Psoas muscle (tissue), 8 donors: ENCODE measurements around the gene CPE. TPM values are rescaled to one million over a fixed set of nuclear protein-coding genes. Genes with fewer than 3 reads are reported as not detected.

Experiments used
- ATAC-seq, 4 donors: fragments of 200-7000 bp; cut with Tn5 transposase; one replicate each; pipeline ENCODE4 v1.9.1; 2020; ENCODE audit warnings: moderate library complexity in 3 of 4, mild to moderate bottlenecking in 2 of 4
- DNase-seq, 2 donors: peaks; one replicate each; pipeline ENCODE4 v3.0.0-alpha.2; 2020
- H3K27ac ChIP-seq: fragments of 200-600 bp; one replicate; pipeline ENCODE4 v1.8.0; 2022
- H3K27me3 ChIP-seq, 3 donors: fragments of 200-600 bp in 1 of 3; one replicate each; pipeline versions ENCODE4 v1.6.1 to v1.8.0; 2013 to 2022; ENCODE audit warnings: low read length in 2 of 3, mild to moderate bottlenecking in 2 of 3, moderate library complexity in 1 of 3; ENCODE audit not compliant: insufficient read depth in 3 of 3
- H3K36me3 ChIP-seq, 2 donors: fragments of 200-600 bp in 1 of 2; one replicate each; pipeline versions ENCODE4 v1.6.1 to v1.8.0; 2013 to 2022; ENCODE audit warnings: low read depth in 1 of 2, mild to moderate bottlenecking in 1 of 2, moderate library complexity in 1 of 2; ENCODE audit not compliant: insufficient read depth in 1 of 2
- H3K4me1 ChIP-seq: fragments of 200-600 bp; one replicate; pipeline ENCODE4 v1.8.0; 2022
- H3K4me3 ChIP-seq: fragments of 200-600 bp; one replicate; pipeline ENCODE4 v1.8.0; 2022; ENCODE audit warnings: mild to moderate bottlenecking
- H3K9me3 ChIP-seq: fragments of 200-600 bp; one replicate; pipeline ENCODE4 v1.8.0; 2022
- CTCF ChIP-seq: fragments of 200-600 bp; IDR thresholded peaks from one replicate; pipeline ENCODE4 v1.8.0; 2022; ENCODE audit warnings: antibody characterized with exemption
- WGBS, 3 donors: extraction: QIAGEN DNeasy Blood & Tissue Kit; methylation state at CpG; one replicate each; pipeline versions ENCODE4 v1.1.6 to v1.1.7; 2013; 5-methylcytosine and 5-hydroxymethylcytosine counted together
- intact Hi-C, 2 donors: fragments of 100-400 bp; cut with DNase I; formaldehyde crosslinking; loops; one replicate each; pipeline versions ENCODE4 v1.11.0 to v1.14.2; 2022
- polyA plus RNA-seq, 3 donors: library from polyadenylated mRNA; stranded (reverse); fragments of 200-250 nt; gene quantifications; one replicate each; pipeline ENCODE4 v1.2.3, GENCODE V29; 2013
- total RNA-seq, 4 donors: library from RNA; stranded (reverse); fragmentation: NEBNext Ultra II Directional in 2 of 4; extraction: Animal tissue kit (Norgen Biotek cat#: 25700) in 2 of 4; gene quantifications; one replicate each; pipeline versions ENCODE4 v1.2.1 to v1.2.4, GENCODE V29; 2021 to 2023
- donor health status: healthy with polysubstance abuse.
- donor health status: DM: no; HTN: no; CAD: no; lungs with moderate emphysema.
- donor health status: Bipolar disorder and iron deficiency.
- donor health status: healthy.
- donor health status: DM: yes; HTN: yes; CAD: no.
- donor health status: DM: no; HTN: no; CAD: no.
- donor health status: DM: no; HTN: no; CAD: no.
- donor health status: DM: yes; HTN: yes; CAD: no.

CPE gene
- total and polyA plus RNA-seq, 7 donors = 9.4 to 34.8 (median 12.2) TPM

GRCh38 chr4:165507381-165507780, 128.6 kb downstream of the CPE start:
- intact Hi-C loops = no loop called here
- Histone ChIP-seq H3K9me3 (no peaks in the 10 kb centered on the region), H3K36me3 (no peaks in the 10 kb centered on the region), H3K27ac (no peak overlapping the region), H3K27me3 (peaks cover 0 to 2% (median 0%) of the 10 kb centered on the region in 3 donors), H3K4me1 (no peaks in the 10 kb centered on the region), H3K4me3 (no peak overlapping the region)
- WGBS, 3 donors = 90 to 93% (median 91%) methylated on average over 9 of the region's 9 CpGs
- ATAC-seq (no peak), DNase-seq (no peak)
- no peak for TF ChIP-seq CTCF

GRCh38 chr4:165508372-165509120, 129.7 kb downstream of the CPE start:
- H3K4me1 ChIP-seq = no peaks in the 10 kb centered on the region
- intact Hi-C loops = no loop called here
- no peak overlapping the region for H3K27ac ChIP-seq

GRCh38 chr4:165512424-165512823, 133.6 kb downstream of the CPE start:
- Histone ChIP-seq H3K27ac (no peak overlapping the region), H3K4me1 (no peaks in the 10 kb centered on the region), H3K9me3 (no peaks in the 10 kb centered on the region), H3K36me3 (no peaks in the 10 kb centered on the region), H3K27me3 (peaks cover 0 to 1% (median 0%) of the 10 kb centered on the region in 3 donors), H3K4me3 (no peak overlapping the region)
- ATAC-seq = no peak
- TF ChIP-seq CTCF = no peak
- no peak for DNase-seq
- 37 to 41% (median 40%) methylated on average over 5 of the region's 5 CpGs for WGBS, 3 donors
- intact Hi-C loops = no loop called here

More at GRCh38 chr4:165508372-165509120, 129.7 kb downstream of the CPE start:
- 99% methylated on average over 6 of the region's 6 CpGs for WGBS, 3 donors
- Histone ChIP-seq H3K9me3 (no peaks in the 10 kb centered on the region), H3K36me3 (no peaks in the 10 kb centered on the region), H3K4me3 (no peak overlapping the region), H3K27me3 (peaks cover 0 to 2% (median 0%) of the 10 kb centered on the region in 3 donors)
- DNase-seq (no peak), ATAC-seq (no peak)
- no peak for TF ChIP-seq CTCF

- no peak for ATAC-seq
- intact Hi-C loops = no loop called here
- H3K9me3 ChIP-seq = no peaks in the 10 kb centered on the region
- no peak overlapping the region for H3K27ac ChIP-seq
- H3K4me3 ChIP-seq = no peak overlapping the region
- no peak for TF ChIP-seq CTCF
- no peaks in the 10 kb centered on the region for H3K36me3 ChIP-seq
- H3K4me1 ChIP-seq = no peaks in the 10 kb centered on the region
- H3K27me3 ChIP-seq = peaks cover 0 to 1% (median 0%) of the 10 kb centered on the region in 3 donors
- WGBS, 3 donors = 74 to 87% (median 83%) methylated on average over 2 of the region's 2 CpGs
- no peak for DNase-seq
Observed at GRCh38 chr4:165514739-165515138, 135.9 kb downstream of the CPE start.

GRCh38 chr4:165515201-165515600, 136.4 kb downstream of the CPE start:
- Histone ChIP-seq H3K9me3 (no peaks in the 10 kb centered on the region), H3K27ac (no peak overlapping the region), H3K4me3 (no peak overlapping the region), H3K4me1 (no peaks in the 10 kb centered on the region), H3K36me3 (no peaks in the 10 kb centered on the region), H3K27me3 (peaks cover 0 to 1% (median 0%) of the 10 kb centered on the region in 3 donors)
- ATAC-seq (no peak), DNase-seq (no peak)
- intact Hi-C loops = no loop called here
- 65 to 84% (median 74%) methylated on average over 2 of the region's 2 CpGs for whole genome bisulfite sequencing, 3 donors
- TF ChIP-seq CTCF = no peak
